Loucy (cell line): ENCODE data around the gene PYGL.
"Not testable (repeated sequence)": the region's sequence is repeated elsewhere in the genome, so short reads cannot be mapped to it uniquely, and the experiment has no call there.

Experiments used
- H2AFZ ChIP-seq: fragments of 200-600 bp; sonication (generic); 2 replicates; pipeline ENCODE4 v1.6.0; 2016; ENCODE audit warnings: antibody characterized with exemption, mild to moderate bottlenecking, low read length, moderate library complexity
- H3F3A ChIP-seq: fragments of 200-600 bp; 2 replicates; pipeline ENCODE4 v1.6.0; 2016; ENCODE audit warnings: antibody characterized with exemption, low read depth, mild to moderate bottlenecking
- H3K27me3 ChIP-seq: fragments of 200-600 bp; sonication (generic); 2 replicates; pipeline ENCODE4 v1.6.1; 2014; ENCODE audit warnings: low read length, mild to moderate bottlenecking; ENCODE audit not compliant: insufficient read depth, poor library complexity, severe bottlenecking
- H3K36me3 ChIP-seq: fragments of 200-600 bp; sonication (generic); 2 replicates; pipeline ENCODE4 v1.6.1; 2016; ENCODE audit warnings: low read length; ENCODE audit not compliant: insufficient read depth
- H3K4me1 ChIP-seq: fragments of 200-600 bp; sonication (generic); 2 replicates; pipeline ENCODE4 v1.5.1; 2014; ENCODE audit warnings: low read length, mild to moderate bottlenecking; ENCODE audit not compliant: insufficient read depth, poor library complexity, severe bottlenecking
- H3K4me2 ChIP-seq: fragments of 200-600 bp; sonication (generic); 2 replicates; pipeline ENCODE4 v1.6.0; 2014; ENCODE audit warnings: antibody characterized with exemption, low read length, low read depth, mild to moderate bottlenecking; ENCODE audit not compliant: poor library complexity, severe bottlenecking
- H3K4me3 ChIP-seq: fragments of 200-600 bp; sonication (generic); 2 replicates; pipeline ENCODE4 v1.5.1; 2014; ENCODE audit warnings: low read length, mild to moderate bottlenecking, mixed read lengths; ENCODE audit not compliant: poor library complexity, severe bottlenecking
- H3K79me2 ChIP-seq: fragments of 200-600 bp; sonication (generic); 2 replicates; pipeline ENCODE4 v1.6.1; 2014; ENCODE audit warnings: low read length; ENCODE audit not compliant: insufficient read depth
- H3K9ac ChIP-seq: fragments of 200-600 bp; sonication (generic); 2 replicates; pipeline ENCODE4 v1.6.0; 2014; ENCODE audit warnings: mild to moderate bottlenecking, low read depth, low read length, moderate library complexity; ENCODE audit not compliant: poor library complexity, severe bottlenecking
- H3K9me2 ChIP-seq: fragments of 200-600 bp; sonication (generic); replicated peaks from 2 replicates; pipeline ENCODE4 v1.6.1; 2016; ENCODE audit warnings: low read depth, low read length, mixed read lengths
- H3K9me3 ChIP-seq: fragments of 200-600 bp; sonication (generic); 2 replicates; pipeline ENCODE4 v1.6.1; 2014; ENCODE audit warnings: mild to moderate bottlenecking, antibody characterized with exemption, low read length, low read depth; ENCODE audit not compliant: insufficient read depth
- H4K20me1 ChIP-seq: fragments of 200-600 bp; sonication (generic); 2 replicates; pipeline ENCODE4 v1.6.0; 2014; ENCODE audit warnings: antibody characterized with exemption, low read length, mild to moderate bottlenecking; ENCODE audit not compliant: insufficient read depth, poor library complexity, severe bottlenecking
- EZH2phosphoT487 ChIP-seq: fragments of 200-600 bp; IDR thresholded peaks from 2 replicates; pipeline ENCODE4 v1.6.1; 2018; ENCODE audit warnings: antibody characterized with exemption, mild to moderate bottlenecking, moderate library complexity, borderline replicate concordance
- TF ChIP-seq, protein P1 (sequence below): fragments of 200-600 bp; sonication (generic); conservative IDR thresholded peaks from 2 replicates; pipeline ENCODE4 v1.5.1; 2014; ENCODE audit warnings: mild to moderate bottlenecking, antibody characterized with exemption, low read length

The PYGL gene

GRCh38 chr14:50920482-50921230, 23.6 kb downstream of the PYGL start:
- H3K4me2 ChIP-seq: no peak overlapping the region
- H3K9me2 ChIP-seq: no peaks in the 10 kb centered on the region
- H3K4me1 ChIP-seq: peaks cover 12% of the 10 kb centered on the region
- no peaks in the 10 kb centered on the region for H3K79me2 ChIP-seq
- H4K20me1 ChIP-seq: no peaks in the 10 kb centered on the region
- H3K27me3 ChIP-seq: no peaks in the 10 kb centered on the region
- H3K9ac ChIP-seq: no peak overlapping the region
- peaks cover 2% of the 10 kb centered on the region for H3F3A ChIP-seq
- no peak overlapping the region for H3K4me3 ChIP-seq
- H3K36me3 ChIP-seq: peaks cover 4% of the 10 kb centered on the region; the same call in 1 of the 2 replicates
- TF ChIP-seq, protein P1, sequence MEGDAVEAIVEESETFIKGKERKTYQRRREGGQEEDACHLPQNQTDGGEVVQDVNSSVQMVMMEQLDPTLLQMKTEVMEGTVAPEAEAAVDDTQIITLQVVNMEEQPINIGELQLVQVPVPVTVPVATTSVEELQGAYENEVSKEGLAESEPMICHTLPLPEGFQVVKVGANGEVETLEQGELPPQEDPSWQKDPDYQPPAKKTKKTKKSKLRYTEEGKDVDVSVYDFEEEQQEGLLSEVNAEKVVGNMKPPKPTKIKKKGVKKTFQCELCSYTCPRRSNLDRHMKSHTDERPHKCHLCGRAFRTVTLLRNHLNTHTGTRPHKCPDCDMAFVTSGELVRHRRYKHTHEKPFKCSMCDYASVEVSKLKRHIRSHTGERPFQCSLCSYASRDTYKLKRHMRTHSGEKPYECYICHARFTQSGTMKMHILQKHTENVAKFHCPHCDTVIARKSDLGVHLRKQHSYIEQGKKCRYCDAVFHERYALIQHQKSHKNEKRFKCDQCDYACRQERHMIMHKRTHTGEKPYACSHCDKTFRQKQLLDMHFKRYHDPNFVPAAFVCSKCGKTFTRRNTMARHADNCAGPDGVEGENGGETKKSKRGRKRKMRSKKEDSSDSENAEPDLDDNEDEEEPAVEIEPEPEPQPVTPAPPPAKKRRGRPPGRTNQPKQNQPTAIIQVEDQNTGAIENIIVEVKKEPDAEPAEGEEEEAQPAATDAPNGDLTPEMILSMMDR: no peak
- no peak for TF ChIP-seq EZH2phosphoT487
- H2AFZ ChIP-seq: no peak overlapping the region
- no peaks in the 10 kb centered on the region for H3K9me3 ChIP-seq

- not testable (repeated sequence) for H3K27me3 ChIP-seq
Measured at GRCh38 chr14:50919524-50919923, 24.8 kb downstream of the PYGL start.

GRCh38 chr14:50917449-50917848, 26.8 kb downstream of the PYGL start:
- H3K4me1 ChIP-seq: no peaks in the 10 kb centered on the region
- no peak overlapping the region for H3K4me2 ChIP-seq
- peaks cover 4% of the 10 kb centered on the region; the same call in 1 of the 2 replicates for H3K36me3 ChIP-seq
- H3K9ac ChIP-seq: no peak overlapping the region
- H3K27me3 ChIP-seq: no peaks in the 10 kb centered on the region
- H3K79me2 ChIP-seq: no peaks in the 10 kb centered on the region
- no peak overlapping the region for H2AFZ ChIP-seq
- H3K9me2 ChIP-seq: no peaks in the 10 kb centered on the region
- no peak overlapping the region for H3K4me3 ChIP-seq
- H4K20me1 ChIP-seq: no peaks in the 10 kb centered on the region
- no peaks in the 10 kb centered on the region for H3F3A ChIP-seq
- no peaks in the 10 kb centered on the region for H3K9me3 ChIP-seq
- TF ChIP-seq, protein P1: no peak
- no peak for TF ChIP-seq EZH2phosphoT487

More at GRCh38 chr14:50919524-50919923, 24.8 kb downstream of the PYGL start:
- not testable (repeated sequence) for H4K20me1 ChIP-seq, H2AFZ ChIP-seq, H3K4me1 ChIP-seq, H3K9me2 ChIP-seq, H3K9me3 ChIP-seq, H3K9ac ChIP-seq, H3K4me2 ChIP-seq, H3F3A ChIP-seq, H3K36me3 ChIP-seq, H3K79me2 ChIP-seq, H3K4me3 ChIP-seq
